Measurements from ENCODE around the gene ELOVL4.
A peak's percentile ranks its signal among the peaks of the same experiment; 100 is the strongest.

Gene ELOVL4

GRCh38 chr6:79946272-79947190 is 822 bp downstream of the ELOVL4 start:
- no peak for TF ChIP-seq CTCF (IDR thresholded peaks at IDR 0.05; ENCODE audit: control insufficient read depth, extremely low read depth, insufficient read depth)
- no peak for DNase-seq (ENCODE audit: low read depth)
- H3K4me3 ChIP-seq (ENCODE audit: low read depth, low read length), result peak overlapping the region; percentile 30; the same call in 1 of the 2 replicates

- no peak for TF ChIP-seq CTCF (IDR thresholded peaks at IDR 0.05; ENCODE audit: control insufficient read depth, extremely low read depth, insufficient read depth)
These were observed 4.2 kb downstream of the ELOVL4 start for GRCh38 chr6:79943133-79943532.

GRCh38 chr6:79941489-79942151 is 5.7 kb downstream of the ELOVL4 start:
- no peak overlapping the region for H3K4me3 ChIP-seq (ENCODE audit: low read depth, low read length)
- TF ChIP-seq CTCF (IDR thresholded peaks at IDR 0.05; ENCODE audit: control insufficient read depth, extremely low read depth, insufficient read depth), result no peak
- DNase-seq (ENCODE audit: low read depth), result no peak

More at GRCh38 chr6:79943133-79943532, 4.2 kb downstream of the ELOVL4 start:
- no peak overlapping the region for H3K4me3 ChIP-seq (ENCODE audit: low read depth, low read length)
- DNase-seq (ENCODE audit: low read depth), result no peak

- H3K4me3 ChIP-seq (ENCODE audit: low read depth, low read length), result no peak overlapping the region
- no peak for TF ChIP-seq CTCF (IDR thresholded peaks at IDR 0.05; ENCODE audit: control insufficient read depth, extremely low read depth, insufficient read depth)
- DNase-seq (ENCODE audit: low read depth), result no peak
These were observed 18.8 kb downstream of the ELOVL4 start for GRCh38 chr6:79928478-79928998.

GRCh38 chr6:79927758-79928157 is 19.6 kb downstream of the ELOVL4 start:
- no peak for DNase-seq (ENCODE audit: low read depth)
- no peak overlapping the region for H3K4me3 ChIP-seq (ENCODE audit: low read depth, low read length)

DNA sequence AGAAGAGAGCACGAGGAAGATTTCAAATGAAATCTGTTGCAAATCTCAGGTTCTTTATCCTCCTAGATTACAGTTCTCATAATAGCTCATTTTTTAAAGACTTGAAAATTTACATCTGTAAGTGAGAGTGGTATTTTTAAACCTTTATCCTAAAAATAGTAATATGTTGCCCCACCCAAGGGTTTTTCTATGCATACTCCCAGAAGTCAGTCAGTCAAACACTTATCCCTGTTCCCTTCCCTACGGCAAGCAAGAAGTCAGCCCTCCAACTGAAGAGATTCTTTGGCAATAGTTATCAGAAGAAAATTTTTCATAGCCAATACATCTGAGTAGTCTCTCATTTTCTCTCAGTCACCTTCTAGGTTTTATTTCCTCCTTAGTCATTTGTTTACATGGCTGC is 24.1 kb downstream of the ELOVL4 start:
- no peak overlapping the region for H3K4me3 ChIP-seq (ENCODE audit: low read depth, low read length)
- DNase-seq (ENCODE audit: low read depth), result no peak
- no peak for TF ChIP-seq CTCF (IDR thresholded peaks at IDR 0.05; ENCODE audit: control insufficient read depth, extremely low read depth, insufficient read depth)

More at GRCh38 chr6:79927758-79928157, 19.6 kb downstream of the ELOVL4 start:
- no peak for TF ChIP-seq CTCF (IDR thresholded peaks at IDR 0.05; ENCODE audit: control insufficient read depth, extremely low read depth, insufficient read depth)
